HAP-1 (cell line): ENCODE data around the gene FMNL2.

Experiments
- DNase-seq, 2 experiments: peaks; one replicate each; pipeline ENCODE4 v3.0.0-alpha.2; 2016 to 2020; ENCODE audit warnings: low spot score in 2 of 2
- H3K27me3 ChIP-seq: fragments of 250-450 bp; sonication (Bioruptor Pico); 2 replicates; pipeline ENCODE4 v1.5.1; 2020; ENCODE audit warnings: low read depth, mild to moderate bottlenecking, moderate library complexity
- H3K36me3 ChIP-seq: fragments of 250-450 bp; sonication (Bioruptor Pico); replicated peaks from 2 replicates; pipeline ENCODE4 v1.5.1; 2020; ENCODE audit warnings: mild to moderate bottlenecking
- H3K4me1 ChIP-seq: fragments of 250-450 bp; sonication (Bioruptor Pico); 2 replicates; pipeline ENCODE4 v1.5.1; 2020; ENCODE audit warnings: mild to moderate bottlenecking
- H3K4me3 ChIP-seq: fragments of 250-450 bp; sonication (Bioruptor Pico); 2 replicates; pipeline ENCODE4 v1.5.1; 2020; ENCODE audit warnings: mild to moderate bottlenecking, moderate library complexity
- H3K9me3 ChIP-seq: fragments of 250-450 bp; sonication (Bioruptor Pico); 2 replicates; pipeline ENCODE4 v1.5.1; 2020; ENCODE audit warnings: mild to moderate bottlenecking, moderate library complexity
- in situ Hi-C: fragments of 300-500 bp; cut with MboI; formaldehyde crosslinking; loops from 3 replicates; pipeline ENCODE4 v1.14.3; 2020; ENCODE audit warnings: low sequenced_read_pairs, inconsistent platforms, mixed read lengths

Gene FMNL2

DNA sequence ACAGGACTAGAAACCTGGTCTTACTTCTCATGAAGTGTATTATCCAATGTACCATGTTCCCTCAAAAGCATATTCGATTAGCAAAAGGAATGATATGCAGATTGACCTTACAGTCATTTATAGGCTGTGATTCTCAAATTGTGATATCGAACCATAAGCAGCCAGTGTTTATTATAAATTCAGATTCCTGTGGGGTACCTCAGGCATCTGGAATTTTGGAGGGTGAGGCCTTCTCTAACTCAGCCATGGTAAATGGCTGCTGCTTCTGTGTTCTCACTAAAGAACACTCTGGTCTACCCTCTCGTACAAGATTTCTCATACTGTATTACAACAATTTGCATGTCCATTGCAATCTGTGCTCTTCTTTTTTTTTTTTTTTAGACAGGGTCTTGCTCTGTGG lies 297.8 kb downstream of the FMNL2 start:
- H3K9me3 ChIP-seq, result no peaks in the 10 kb centered on the region
- no peaks in the 10 kb centered on the region for H3K27me3 ChIP-seq
- no peaks in the 10 kb centered on the region for H3K4me1 ChIP-seq
- in situ Hi-C loops, result loop anchor here (5.0 to 10.0 kb wide), 2 partner anchors 440 to 598 kb away; no protein-coding TSS in a partner anchor
- peaks cover 4% of the 10 kb centered on the region for H3K36me3 ChIP-seq
- no peak overlapping the region for H3K4me3 ChIP-seq
- DNase-seq, result no peak

DNA sequence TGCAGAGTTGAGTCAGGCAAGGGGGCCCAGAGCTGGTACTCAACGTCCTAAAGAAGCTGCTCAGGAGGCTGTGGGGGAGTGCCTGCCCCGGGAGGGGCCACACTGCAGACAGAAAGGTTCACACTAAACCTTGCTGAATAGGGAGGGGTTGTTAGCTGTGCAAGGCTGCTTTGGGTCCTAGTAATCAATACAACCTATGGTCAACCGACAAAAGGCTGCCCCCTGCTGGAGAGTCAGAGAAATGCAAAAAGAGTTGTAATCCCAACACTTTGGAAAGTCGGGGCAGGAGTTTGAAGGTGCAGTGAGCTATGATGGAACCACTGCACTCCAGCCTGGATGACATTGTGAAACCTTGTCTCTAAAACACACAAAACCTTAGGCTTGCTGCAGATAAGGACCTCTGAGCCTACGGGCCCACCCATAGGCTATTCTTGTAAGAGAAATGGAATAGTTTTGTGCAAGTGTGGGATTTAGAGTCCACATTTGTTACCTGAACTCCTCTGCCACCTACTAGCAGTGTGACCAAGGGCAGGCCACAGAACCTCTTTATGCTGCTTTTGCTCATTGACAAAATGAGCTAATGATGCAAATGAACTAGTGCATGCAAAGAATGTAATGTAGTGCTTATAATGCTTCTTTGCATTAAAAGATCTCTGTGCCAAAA lies 300.8 kb downstream of the FMNL2 start:
- no peak overlapping the region for H3K4me3 ChIP-seq
- in situ Hi-C loops, result loop anchor here (10.0 kb wide), 1 partner anchor 601 kb away; no protein-coding TSS in a partner anchor
- H3K9me3 ChIP-seq, result no peaks in the 10 kb centered on the region
- no peaks in the 10 kb centered on the region for H3K4me1 ChIP-seq
- no peaks in the 10 kb centered on the region for H3K27me3 ChIP-seq
- DNase-seq, result peak; percentile 55 to 82
- peaks cover 10% of the 10 kb centered on the region for H3K36me3 ChIP-seq

DNA sequence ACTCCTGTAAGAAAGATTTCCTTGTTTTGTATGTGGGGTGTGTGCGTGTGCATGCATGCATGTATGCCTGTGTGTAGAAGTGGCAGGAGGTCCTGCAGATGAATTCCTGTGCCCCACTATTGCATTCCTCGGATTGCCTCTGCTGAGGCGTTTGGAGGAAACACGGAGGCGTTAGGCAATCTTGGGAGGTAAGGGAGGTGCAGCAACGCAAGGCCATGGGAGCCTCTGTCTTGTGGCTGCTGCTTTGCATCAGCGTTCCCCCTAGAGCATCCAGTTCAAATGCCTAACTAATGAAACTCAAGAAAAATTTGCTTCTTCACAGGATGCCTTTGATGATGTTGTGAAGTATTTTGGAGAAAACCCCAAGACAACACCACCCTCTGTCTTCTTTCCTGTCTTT lies 302.3 kb downstream of the FMNL2 start:
- peaks cover 14% of the 10 kb centered on the region for H3K36me3 ChIP-seq
- no peak overlapping the region for H3K4me3 ChIP-seq
- in situ Hi-C loops, result loop anchor here (10.0 kb wide), 1 partner anchor 602 kb away; no protein-coding TSS in a partner anchor
- no peaks in the 10 kb centered on the region for H3K4me1 ChIP-seq
- no peak for DNase-seq
- H3K27me3 ChIP-seq, result no peaks in the 10 kb centered on the region
- H3K9me3 ChIP-seq, result no peaks in the 10 kb centered on the region

DNA sequence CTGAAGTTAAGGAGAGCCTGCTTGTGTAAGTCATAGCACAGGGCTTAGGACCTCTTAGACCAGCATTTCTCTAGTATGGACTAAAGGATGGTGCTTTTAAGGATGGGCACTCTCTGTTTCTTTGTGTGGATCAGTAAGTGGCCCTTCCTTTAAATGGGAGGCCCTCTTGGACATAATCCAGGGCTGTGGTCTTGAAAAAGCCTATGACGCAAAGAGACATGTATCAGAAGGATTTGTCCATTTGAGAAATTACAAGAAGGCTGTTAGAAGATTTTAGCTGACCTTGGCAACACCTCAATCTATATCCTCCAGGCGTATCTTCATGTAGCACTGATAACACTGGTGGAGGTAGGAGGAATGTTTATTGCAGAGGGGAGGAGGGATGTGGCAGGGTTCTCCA lies 303.1 kb downstream of the FMNL2 start:
- H3K9me3 ChIP-seq, result no peaks in the 10 kb centered on the region
- no peaks in the 10 kb centered on the region for H3K27me3 ChIP-seq
- no peak overlapping the region for H3K4me3 ChIP-seq
- no peak for DNase-seq
- H3K4me1 ChIP-seq, result no peaks in the 10 kb centered on the region
- H3K36me3 ChIP-seq, result peaks cover 14% of the 10 kb centered on the region
- in situ Hi-C loops, result loop anchor here (10.0 kb wide), 1 partner anchor 603 kb away; no protein-coding TSS in a partner anchor

DNA sequence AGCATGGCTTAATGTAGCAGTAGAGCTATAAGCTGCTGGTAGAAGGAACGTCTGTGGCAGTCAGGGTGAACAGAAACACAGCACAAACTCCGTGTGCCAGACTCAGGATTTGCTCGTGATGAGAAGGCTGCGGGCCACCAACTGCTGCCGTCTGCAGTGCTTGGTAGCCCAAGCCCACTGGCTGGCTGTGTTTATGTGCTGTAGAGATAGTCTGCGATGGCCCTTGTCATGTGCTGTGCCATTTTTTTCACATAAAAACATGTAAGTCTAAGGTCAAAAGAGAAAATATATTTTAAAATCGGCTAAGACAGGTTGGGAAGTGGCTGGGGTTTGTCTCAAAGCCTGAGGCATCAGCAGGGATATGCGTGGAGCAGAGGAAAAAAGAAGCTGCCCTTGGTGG lies 303.6 kb downstream of the FMNL2 start:
- Histone ChIP-seq H3K36me3 (peaks cover 19% of the 10 kb centered on the region), H3K4me3 (no peak overlapping the region), H3K27me3 (no peaks in the 10 kb centered on the region), H3K4me1 (no peaks in the 10 kb centered on the region), H3K9me3 (no peaks in the 10 kb centered on the region)
- no peak for DNase-seq
- in situ Hi-C loops, result loop anchor here (10.0 kb wide), 1 partner anchor 604 kb away; no protein-coding TSS in a partner anchor

DNA sequence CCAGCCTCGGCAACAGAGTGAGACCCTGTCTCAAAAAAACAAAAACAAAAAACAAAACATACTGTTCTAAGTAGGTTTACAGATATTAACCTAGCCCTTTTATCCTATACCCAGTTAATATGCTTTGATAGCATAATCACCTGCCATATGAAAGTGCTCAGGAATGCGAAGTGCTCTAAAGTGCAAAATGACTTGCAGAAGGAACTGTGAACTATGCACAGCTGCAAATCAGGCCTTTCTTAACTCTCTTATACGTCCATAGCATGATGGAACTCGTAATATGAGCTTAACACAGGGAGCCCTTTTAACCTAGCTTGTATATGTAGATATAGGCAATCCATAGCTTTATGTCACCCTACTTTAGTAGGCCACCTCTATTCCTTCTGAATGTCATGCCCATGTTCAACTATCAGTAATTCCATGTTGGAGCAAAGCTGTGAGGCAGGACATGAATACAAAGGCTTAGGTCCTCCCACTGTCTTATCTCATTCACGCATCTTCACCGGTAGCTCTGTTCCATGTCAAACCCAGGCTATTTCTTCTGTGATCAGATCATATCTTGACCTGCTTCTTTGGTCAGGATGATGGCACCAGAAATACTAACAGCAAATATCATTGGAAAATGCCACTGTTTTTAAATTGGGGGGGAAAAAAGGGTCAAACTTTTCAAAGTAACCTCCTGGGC lies 309.4 kb downstream of the FMNL2 start:
- no peaks in the 10 kb centered on the region for H3K4me1 ChIP-seq
- no peak for DNase-seq
- in situ Hi-C loops, result no loop called here
- peaks cover 23% of the 10 kb centered on the region for H3K36me3 ChIP-seq
- no peaks in the 10 kb centered on the region for H3K27me3 ChIP-seq
- no peaks in the 10 kb centered on the region for H3K9me3 ChIP-seq
- no peak overlapping the region for H3K4me3 ChIP-seq

DNA sequence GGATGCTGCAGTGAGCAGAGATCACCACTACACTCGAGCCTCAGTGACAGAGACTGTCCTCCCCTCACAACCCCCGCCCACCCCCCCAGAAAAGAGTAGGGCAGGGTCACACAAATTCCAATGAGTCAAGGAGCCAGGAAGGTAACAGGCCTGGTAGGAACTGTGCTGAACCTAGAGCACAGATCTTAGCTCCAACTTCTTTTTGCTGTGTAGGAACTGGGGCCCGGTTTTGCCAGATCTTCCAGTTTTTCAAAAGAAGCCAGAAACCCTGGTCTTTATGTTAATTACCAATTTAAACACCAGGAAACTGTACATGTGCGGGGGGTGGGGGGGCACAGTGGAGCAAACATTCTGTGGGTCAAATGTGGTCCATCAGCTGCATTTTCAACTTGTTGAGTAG lies 311.3 kb downstream of the FMNL2 start:
- Histone ChIP-seq H3K4me3 (no peak overlapping the region), H3K4me1 (no peaks in the 10 kb centered on the region), H3K27me3 (no peaks in the 10 kb centered on the region), H3K36me3 (peaks cover 11% of the 10 kb centered on the region), H3K9me3 (no peaks in the 10 kb centered on the region)
- in situ Hi-C loops, result no loop called here
- no peak for DNase-seq

DNA sequence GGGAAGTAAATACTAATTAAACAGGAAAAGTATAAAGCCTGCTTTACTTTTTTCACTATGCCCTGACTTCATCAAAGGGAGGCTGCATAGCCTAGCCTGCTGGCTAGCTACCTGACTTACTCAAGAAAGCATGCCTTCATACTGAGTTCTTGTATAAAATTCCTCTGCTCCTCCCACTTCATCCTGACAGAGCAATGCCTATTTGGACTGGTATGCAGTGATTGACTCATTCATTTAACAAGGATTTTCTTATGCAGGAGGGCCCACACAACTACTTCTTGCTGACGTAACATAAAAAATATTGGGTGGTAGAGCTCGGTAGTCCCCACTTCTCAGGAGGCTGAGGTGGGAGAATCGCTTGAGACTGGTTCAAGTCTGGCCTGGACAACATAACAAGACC lies 311.8 kb downstream of the FMNL2 start:
- in situ Hi-C loops, result no loop called here
- Histone ChIP-seq H3K4me3 (no peak overlapping the region), H3K36me3 (peaks cover 9% of the 10 kb centered on the region), H3K27me3 (no peaks in the 10 kb centered on the region), H3K9me3 (no peaks in the 10 kb centered on the region), H3K4me1 (peaks cover 1% of the 10 kb centered on the region; the same call in 1 of the 2 replicates)
- no peak for DNase-seq

DNA sequence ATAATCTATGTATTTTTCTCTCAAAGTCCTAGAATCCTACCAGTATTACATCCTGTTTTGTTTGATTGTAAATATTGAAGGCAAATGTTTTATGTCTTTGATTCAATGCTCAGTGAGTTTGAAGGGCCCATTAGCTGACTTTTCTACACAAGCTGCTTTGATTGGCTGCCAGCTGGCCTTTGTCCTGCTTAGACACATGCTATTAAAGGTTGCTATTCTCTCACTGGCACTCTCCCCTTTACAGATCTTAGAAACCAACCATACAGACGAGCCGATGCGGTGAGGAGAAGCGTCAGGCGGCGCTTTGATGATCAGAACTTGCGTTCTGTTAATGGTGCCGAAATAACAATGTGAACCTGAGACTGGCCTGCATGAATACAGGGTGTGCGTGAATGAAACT lies 312.6 kb downstream of the FMNL2 start:
- peaks cover 15% of the 10 kb centered on the region for H3K36me3 ChIP-seq
- no peak overlapping the region for H3K4me3 ChIP-seq
- H3K9me3 ChIP-seq, result no peaks in the 10 kb centered on the region
- no peaks in the 10 kb centered on the region for H3K27me3 ChIP-seq
- DNase-seq, result peak in 1 of 2 experiments; percentile 14
- in situ Hi-C loops, result no loop called here
- peaks cover 7% of the 10 kb centered on the region; the same call in 1 of the 2 replicates for H3K4me1 ChIP-seq

DNA sequence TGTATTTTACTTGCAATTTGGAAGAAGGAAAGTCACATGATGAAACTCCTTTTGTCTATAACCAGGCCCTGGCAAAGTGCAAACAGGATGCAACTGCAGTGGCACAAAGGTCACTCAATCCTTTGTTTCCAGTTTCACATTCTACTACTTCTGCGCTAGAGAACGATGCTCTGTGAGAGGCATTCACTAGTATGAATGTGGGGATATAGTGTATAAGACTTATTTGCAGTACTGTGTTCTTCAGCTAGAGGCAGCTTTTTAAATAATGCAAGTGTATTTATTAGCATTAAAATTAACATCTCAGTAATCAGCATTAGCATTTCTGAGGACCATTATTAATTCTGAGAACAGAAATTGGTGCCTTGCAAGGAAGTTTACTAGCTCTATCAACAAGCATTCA lies 313.4 kb downstream of the FMNL2 start:
- H3K9me3 ChIP-seq, result no peaks in the 10 kb centered on the region
- peaks cover 7% of the 10 kb centered on the region; the same call in 1 of the 2 replicates for H3K4me1 ChIP-seq
- peaks cover 16% of the 10 kb centered on the region for H3K36me3 ChIP-seq
- peak in 1 of 2 experiments; percentile 13 for DNase-seq
- in situ Hi-C loops, result no loop called here
- no peak overlapping the region for H3K4me3 ChIP-seq
- no peaks in the 10 kb centered on the region for H3K27me3 ChIP-seq

DNA sequence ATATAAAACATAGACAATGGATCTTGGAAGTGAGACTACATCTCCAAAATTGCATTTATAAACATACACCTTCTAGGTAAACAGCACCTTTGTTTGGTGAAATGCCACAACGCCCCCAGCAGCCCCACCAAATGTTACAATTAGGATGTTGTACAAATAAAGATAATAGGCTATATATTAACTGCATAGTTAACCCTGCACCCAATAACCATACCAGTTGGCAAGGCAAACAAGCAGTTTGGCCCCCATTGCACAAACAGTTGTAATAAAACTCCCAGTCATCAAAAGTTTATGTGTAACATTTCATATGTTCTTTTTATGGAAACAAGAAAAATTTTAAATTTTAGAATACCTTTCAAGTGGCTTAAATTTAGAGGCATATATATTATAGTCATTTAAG lies 315.0 kb downstream of the FMNL2 start:
- Histone ChIP-seq H3K27me3 (no peaks in the 10 kb centered on the region), H3K4me3 (no peak overlapping the region), H3K4me1 (peaks cover 7% of the 10 kb centered on the region; the same call in 1 of the 2 replicates), H3K9me3 (no peaks in the 10 kb centered on the region), H3K36me3 (peaks cover 28% of the 10 kb centered on the region)
- DNase-seq, result no peak
- in situ Hi-C loops, result loop anchor here (25.0 kb wide), 1 partner anchor 1188 kb away; no protein-coding TSS in a partner anchor

DNA sequence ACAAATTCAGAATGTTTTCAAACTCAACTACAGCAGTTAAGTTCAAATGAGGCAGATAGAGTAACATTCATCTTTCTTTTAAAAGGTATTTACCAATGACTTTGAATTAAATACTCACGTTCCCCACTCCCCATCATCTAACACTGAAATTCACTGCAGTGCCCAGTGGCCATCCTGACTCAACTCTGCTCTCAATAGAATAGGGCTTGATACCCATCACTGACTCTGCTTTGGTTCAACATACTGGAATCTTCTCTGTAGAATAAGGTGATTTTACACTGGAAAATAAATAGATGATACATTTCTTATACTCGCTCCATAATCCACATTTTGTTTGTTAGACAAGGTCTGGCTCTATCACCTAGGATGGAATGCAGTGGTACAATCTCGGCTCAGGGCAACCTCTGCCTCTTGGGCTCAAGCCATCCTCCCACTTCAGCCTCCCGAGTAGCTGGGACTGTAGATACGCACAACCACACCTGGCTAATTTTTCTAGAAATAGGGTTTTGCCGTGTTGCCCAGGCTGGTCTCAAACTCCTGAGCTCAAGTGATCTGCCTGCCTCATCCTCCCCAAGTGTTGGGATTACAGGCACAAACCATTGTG lies 315.9 kb downstream of the FMNL2 start:
- in situ Hi-C loops, result loop anchor here (25.0 kb wide), 1 partner anchor 1189 kb away; no protein-coding TSS in a partner anchor
- Histone ChIP-seq H3K9me3 (no peaks in the 10 kb centered on the region), H3K36me3 (peaks cover 31% of the 10 kb centered on the region), H3K4me3 (no peak overlapping the region), H3K4me1 (peaks cover 7% of the 10 kb centered on the region; the same call in 1 of the 2 replicates), H3K27me3 (no peaks in the 10 kb centered on the region)
- DNase-seq, result no peak

DNA sequence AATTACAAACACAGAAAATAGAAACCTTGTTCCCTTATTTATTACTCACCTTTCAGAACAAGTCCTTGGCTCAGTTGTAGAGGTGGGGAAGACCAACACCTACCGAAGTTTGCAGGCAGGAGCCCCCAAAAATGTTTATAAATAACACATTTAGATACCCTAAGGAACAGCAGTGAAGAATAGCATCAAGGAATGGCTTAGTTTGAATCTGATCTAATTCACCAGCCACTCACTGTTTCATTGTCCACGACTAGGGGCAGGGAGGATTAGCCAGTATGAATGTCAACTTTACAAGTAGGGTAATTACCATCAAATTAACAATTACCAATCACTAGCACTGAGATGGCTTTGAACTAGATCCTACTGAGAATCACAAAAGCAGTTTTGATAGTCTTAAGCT lies 316.9 kb downstream of the FMNL2 start:
- in situ Hi-C loops, result loop anchor here (25.0 kb wide), 1 partner anchor 1190 kb away; no protein-coding TSS in a partner anchor
- H3K4me1 ChIP-seq, result peaks cover 7% of the 10 kb centered on the region; the same call in 1 of the 2 replicates
- DNase-seq, result peak in 1 of 2 experiments; percentile 21
- no peaks in the 10 kb centered on the region for H3K27me3 ChIP-seq
- no peaks in the 10 kb centered on the region for H3K9me3 ChIP-seq
- peaks cover 41% of the 10 kb centered on the region for H3K36me3 ChIP-seq
- H3K4me3 ChIP-seq, result no peak overlapping the region
